NK-92 treated with Interleukin-12 subunit alpha and Interleukin-12 subunit beta, amount 100 ng/mL, for 24 hours (cell line): ENCODE results near the gene GRIN2A.
"Not testable (repeated sequence)": the region's sequence is repeated elsewhere in the genome, so short reads cannot be mapped to it uniquely, and the experiment has no call there.

Experiments
- DNase-seq: peaks from one replicate; lab custom pipeline; 2025; lab: John Stamatoyannopoulos, UW

GRIN2A gene

DNA sequence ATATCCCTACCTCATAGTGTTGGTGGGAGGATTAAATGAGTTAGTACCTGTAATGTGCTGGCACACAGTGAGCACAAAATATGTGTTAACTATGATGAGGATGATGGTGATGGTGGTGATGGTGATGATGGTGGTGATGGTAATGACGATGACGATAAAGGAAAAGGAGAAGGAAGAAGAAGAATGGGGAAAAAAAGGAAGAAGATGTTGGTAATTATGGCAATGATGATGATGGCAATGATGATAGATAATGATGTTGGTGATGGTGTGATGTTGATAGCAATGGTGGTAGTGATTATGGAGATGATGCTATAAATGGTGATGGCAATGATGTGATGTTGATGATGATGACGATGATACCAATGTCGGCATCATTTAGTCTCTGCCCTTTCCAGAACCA is 270.2 kb downstream of the GRIN2A start:
- no peak for DNase-seq

- DNase-seq: no peak
These were observed 271.0 kb downstream of the GRIN2A start for GRCh38 chr16:9911231-9911630.

DNA sequence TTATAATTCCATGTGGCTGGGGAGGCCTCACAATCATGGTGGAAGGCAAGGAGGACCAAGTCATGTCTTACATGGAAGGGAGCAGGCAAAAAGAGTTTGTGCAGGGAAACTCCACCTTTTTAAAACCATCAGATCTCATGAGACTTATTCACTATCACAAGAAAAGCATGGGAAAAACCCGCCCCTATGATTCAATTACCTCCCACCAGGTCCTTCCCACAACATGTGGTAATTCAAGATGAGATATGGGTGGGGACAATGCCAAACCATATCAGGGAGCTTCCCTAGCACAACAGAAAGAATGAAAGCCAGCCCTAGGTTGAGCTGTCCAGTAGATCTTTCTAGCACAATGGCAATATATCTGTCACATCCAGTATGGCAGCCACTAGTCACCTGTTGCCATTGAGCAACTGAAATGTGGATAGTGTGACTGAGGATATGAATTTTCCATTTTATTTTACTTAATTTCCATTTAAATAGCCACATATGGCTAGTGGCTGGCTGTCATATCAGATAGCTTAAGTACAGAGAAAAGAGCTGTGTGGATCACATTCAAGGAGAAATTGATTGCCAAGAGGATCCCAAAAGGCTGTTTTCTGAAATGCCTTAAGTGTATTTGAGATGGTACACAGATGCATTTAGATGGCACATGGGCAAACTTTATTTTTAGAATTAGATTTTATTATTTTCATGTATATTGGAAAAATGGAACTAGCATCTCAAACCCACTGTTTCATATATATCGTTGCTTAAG is 273.0 kb downstream of the GRIN2A start:
- DNase-seq: no peak

- no peak for DNase-seq
These were observed 273.6 kb downstream of the GRIN2A start for GRCh38 chr16:9908613-9909012.

DNA sequence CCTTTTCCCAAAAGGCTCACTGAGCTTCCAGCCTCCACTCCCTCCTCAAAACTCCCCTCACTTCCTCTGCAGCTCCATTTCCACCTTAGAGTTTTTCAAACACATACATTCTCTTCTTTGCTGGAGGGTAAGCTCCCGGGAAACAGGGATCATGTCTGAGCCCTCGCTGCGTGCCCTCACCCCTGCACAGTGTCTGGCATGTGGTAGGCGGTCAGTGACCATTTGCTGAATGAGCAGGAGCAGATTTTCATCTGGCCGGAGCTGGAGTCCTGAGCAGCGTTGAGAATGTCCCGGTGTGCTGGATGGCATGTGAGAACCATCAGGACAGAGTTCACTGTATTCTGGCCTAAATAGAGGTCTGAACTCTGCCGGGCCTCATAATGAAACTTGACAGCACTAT is 274.5 kb downstream of the GRIN2A start:
- DNase-seq: no peak

DNA sequence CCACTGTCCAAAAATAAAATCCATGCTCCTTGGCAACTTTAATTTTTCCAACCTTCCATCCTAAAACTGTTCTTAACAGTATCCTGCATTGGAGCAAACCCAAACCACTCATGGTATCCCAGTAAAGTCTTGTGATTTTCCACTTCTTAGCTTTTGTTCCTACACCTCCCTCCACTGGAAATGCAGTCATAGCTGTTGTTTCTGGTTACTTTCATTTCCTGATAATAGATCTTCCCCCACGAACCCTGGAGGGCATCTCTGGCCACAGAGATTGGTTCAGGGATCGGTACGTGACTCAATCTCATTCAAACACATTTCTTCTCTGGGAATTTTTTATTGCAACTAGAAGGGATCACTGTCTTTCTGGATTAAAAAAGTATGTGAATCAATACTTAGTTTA is 276.0 kb downstream of the GRIN2A start:
- DNase-seq: no peak

- DNase-seq: no peak
These were observed 277.7 kb downstream of the GRIN2A start for GRCh38 chr16:9904526-9904925.

DNA sequence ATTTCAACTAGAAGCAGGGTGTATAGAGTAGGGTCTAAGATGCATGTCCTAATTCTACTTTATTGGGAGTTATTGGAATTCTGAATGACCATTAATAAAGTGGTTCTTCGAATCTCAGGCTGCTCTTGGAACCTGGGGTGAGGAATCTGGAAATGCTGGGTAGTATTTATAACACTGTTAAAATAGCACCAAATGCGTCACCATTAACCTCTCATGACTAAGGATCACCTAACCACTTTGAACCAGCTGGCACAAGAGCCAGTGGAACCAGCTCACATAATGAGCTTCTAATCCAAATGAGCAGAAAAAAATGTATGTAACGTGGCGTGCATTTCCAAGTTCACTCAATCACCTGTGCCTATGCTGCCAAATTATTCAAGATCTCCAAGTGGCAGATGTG is 281.7 kb downstream of the GRIN2A start:
- no peak for DNase-seq

DNA sequence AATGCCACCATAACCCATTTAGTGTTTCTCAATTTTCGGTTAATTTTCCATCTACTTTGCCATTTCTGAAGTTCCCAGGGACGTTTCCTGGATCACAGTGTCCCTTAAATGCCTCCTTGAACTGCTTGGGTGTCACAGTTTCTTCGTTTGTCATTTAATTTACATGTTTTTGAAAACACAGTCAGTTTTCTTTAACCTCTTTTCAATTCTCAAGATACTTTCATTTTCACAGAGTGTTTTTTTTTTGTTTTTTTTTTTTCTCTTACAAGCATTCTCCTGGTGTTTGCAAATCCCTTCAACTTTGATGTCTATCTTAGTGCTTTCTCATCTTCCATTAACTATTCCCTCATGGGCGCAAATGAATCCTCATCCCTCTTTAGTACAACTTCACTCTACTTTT is 283.7 kb downstream of the GRIN2A start:
- DNase-seq: no peak

GRCh38 chr16:9898124-9898523 is 284.1 kb downstream of the GRIN2A start:
- DNase-seq: no peak

DNA sequence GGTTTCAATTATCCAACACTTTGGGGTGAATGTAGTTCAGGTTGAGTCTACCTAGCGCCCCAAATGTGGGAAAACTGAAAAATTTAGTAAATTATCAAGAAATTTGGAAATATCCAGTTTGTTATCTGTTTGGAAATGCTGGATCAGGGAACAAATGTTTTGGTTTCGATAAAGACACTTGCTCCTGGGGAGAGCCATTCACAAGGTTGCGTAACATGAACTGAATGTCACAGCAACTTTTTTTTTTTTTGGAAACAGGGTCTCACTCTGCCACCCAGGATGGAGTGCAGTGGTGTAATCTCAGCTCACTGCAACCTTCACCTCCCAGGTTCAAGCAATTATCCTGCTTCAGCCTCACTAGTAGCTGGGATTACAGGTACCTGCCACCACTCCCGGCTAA is 286.4 kb downstream of the GRIN2A start:
- DNase-seq: no peak

- DNase-seq: no peak
These were observed 296.4 kb downstream of the GRIN2A start for GRCh38 chr16:9885876-9886275.

DNA sequence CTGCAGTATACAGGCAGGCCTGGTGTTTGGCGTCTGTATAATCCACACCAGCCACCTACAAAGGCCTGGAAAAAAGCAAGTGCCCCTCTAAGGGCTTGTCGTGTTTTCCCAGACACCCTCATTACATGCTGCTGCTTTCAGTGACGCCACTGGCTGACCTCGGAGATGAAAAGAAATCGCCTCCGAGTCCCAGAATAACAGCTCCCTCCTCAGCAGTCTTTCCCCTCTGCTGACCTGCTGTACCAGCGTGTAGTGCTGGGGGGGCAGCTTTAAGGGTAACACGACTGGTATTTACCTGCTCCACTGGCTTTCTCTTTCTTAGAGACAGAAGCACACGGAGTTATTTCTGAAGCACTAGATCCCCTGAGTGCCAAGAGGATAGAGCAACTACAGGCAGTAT is 296.8 kb downstream of the GRIN2A start:
- DNase-seq: no peak

DNA sequence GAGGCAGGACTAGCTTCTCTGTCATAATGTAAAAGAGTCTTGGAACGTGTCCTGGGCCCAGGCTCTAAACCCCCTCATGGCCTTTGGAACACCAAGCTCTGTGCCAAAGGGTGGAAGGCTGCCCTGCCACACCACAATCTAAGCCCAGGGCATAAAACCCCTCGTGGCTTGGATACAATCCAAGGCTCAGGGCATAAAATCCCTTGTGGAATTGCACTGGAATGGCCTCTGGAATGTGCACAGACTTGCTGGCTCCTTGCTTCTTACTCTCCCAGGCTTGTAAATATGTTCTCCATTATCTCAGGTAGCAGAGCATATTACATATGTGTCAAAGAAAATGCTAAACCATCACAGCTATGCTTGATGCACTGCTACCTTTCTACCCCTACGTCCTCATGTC is 306.2 kb downstream of the GRIN2A start:
- DNase-seq: not testable (repeated sequence)

DNA sequence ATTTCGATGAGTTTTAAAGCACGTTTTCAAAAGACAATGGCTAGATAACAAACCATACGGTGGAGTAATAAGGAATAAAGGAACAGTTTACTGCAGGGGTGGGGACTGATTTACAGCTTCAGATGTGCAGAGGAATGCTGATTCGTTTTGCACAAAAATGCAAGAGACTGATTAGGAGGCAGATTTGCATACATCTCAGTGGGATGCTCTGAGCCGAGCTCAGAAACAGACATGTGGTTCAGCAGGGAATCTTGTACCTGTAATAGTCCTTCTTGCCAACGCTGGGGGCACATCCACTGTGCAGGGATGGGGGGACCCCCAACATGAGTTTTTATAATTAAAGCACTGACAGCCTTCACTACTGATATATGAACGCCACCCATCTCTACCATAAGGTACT is 308.0 kb downstream of the GRIN2A start:
- no peak for DNase-seq

- no peak for DNase-seq
These were observed 311.3 kb downstream of the GRIN2A start for GRCh38 chr16:9870962-9871361.

DNA sequence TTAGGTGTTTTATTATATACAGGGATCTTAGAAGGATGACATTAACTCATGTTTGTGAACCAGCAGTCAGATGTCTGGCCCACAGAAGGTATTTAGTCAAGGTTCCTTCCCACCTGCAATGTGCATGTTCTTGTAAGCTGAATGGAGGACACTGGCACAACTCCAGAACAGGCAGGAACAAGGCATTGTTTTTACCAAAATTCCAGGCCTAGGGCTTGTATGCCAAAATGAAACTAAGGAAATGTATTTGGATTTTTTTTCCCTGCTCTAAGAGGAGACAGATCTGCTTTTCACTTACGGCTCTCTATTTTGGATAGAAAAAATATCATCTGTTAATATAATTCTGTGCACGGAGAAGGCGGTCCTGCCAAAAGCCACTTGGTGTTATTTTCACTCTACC is 312.5 kb downstream of the GRIN2A start:
- no peak for DNase-seq

DNA sequence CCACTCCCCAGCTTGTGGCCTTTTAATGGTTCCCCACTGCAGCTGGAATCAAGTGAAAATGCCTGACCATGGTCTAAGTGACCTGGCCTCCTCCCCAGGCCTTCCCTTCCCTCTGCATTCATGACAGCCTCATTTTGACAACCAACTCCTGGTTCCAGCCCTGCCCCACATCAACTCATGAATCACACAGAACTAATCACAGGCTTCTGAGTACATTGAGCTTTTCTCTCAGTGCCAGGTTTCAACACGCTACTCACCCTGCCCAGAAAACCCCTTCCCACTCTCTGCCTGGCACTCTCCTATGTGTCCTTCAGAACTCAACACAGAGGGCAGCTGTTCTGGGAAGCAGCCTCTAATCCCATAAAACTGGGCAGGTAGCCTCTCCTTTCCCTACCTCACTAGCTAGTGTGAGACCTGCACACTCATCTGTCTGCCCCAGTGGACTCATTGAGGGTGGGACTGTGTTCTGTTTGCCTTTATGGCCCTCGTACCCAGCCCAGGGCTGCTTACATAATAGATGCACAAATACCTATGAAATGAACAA is 313.6 kb downstream of the GRIN2A start:
- no peak for DNase-seq

GRCh38 chr16:9867176-9867575 is 315.1 kb downstream of the GRIN2A start:
- no peak for DNase-seq

DNA sequence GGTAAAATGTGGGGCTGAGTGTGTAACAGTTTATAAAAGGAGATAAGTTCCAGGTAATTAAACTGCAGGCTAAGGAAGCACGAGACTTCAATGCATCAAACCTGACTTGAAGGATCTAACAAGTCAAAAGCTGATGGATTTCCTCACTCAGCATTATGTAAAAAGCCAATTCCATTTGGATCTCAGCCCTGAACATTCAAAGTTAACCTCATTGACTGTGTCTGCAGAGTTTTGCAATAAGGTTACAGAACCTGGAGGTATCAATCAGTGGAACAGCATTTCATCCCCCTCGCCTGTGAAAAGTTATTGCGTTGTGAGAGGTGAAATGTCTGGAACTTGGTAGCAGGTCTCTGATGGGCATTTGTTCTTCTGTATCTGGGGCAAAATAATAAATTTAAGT is 317.8 kb downstream of the GRIN2A start:
- no peak for DNase-seq

DNA sequence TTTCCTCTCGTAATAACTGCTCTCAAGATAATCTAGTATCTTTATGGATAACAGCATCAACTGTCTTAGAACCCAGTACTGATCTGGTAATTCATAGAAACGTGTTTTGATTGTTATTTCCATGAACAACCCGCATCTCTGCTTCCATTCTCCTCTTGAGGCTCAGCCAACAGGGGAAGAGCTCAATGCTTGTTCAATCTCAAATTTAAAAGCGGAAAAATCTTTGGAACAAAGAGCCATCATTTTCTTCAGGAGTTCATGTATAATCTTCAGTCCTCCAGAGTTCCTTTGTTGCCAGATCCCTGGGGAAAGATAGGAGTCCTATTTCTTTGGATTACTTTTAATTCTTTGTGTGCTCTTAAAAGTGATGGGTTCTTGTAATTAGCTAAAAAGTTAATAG is 319.9 kb downstream of the GRIN2A start:
- DNase-seq: no peak

GRCh38 chr16:9860876-9861275 is 321.4 kb downstream of the GRIN2A start:
- no peak for DNase-seq

DNA sequence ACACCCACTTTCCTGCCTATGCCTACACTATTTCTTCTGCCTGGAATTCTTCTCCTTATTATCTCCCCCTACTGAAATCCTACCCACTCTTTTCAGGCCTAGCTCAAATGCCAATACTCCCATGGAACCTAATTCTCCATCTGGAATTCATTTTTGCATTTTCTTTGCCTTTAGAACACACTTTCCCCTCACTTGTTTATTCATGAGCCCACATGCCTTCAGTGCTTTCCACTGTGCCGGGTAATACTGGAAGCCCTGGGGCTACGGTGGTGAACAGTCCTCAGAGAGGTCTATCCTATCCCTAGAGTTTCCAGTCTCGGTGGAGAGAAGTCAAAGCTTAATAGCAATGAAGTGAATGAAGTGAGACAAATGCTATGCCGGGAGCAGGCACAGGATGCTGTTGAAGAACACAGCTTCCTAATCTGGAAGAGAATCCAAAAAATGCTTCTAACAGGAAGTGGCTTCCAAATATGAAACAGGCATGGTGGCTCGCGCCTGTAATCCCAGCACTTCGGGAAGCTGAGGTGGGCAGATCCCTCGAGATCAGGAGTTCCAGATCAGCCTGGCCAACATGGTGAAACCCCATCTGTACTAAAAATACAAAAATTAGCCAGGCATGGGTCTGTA is 322.4 kb downstream of the GRIN2A start:
- DNase-seq: no peak

DNA sequence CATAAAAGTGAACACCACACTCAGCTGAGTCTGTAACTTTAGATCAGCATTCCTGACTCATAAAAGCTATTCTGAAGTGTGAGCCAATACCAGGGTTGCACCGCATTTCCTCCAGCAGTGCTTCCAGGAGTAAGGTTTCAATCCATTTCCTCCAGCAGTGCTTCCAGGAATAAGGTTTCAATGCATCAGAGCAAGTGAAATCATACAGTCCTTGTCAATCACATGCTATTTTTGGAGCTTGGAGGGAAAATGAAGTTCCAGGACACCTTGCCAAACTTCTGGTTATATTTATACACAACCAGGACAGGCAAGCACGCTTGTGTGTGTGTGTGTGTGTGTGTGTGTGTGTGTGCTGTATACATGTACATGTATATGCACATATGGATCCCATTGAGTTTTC is 327.6 kb downstream of the GRIN2A start:
- DNase-seq: no peak
